B cell (primary cell): Measurements from ENCODE around the gene SERTAD2. TPM values are rescaled to one million over a fixed set of nuclear protein-coding genes. Genes with fewer than 3 reads are reported as not detected.

Experiments used
- ATAC-seq: fragments of 200-7000 bp; cut with Tn5 transposase; one replicate; pipeline ENCODE4 v1.10.0; 2021; ENCODE audit warnings: low read depth, mild to moderate bottlenecking, moderate number of reproducible peaks, moderate library complexity
- CTCF ChIA-PET: fragments of 350-600 bp; sonication (Branson Sonifier 250); formaldehyde crosslinking; loops from one replicate; lab custom pipeline; 2021; ENCODE audit warnings: antibody characterized with exemption, inconsistent platforms; lab: Charles Lee
- POLR2A ChIA-PET: fragments of 350-600 bp; sonication (Branson Sonifier 250); formaldehyde crosslinking; loops from one replicate; lab custom pipeline; 2021; ENCODE audit warnings: antibody characterized with exemption; lab: Charles Lee
- DNase-seq: peaks from one replicate; pipeline ENCODE4 v3.0.0; 2013
- H2AFZ ChIP-seq: 2 replicates; pipeline ENCODE4 v1.6.1; 2012; ENCODE audit warnings: mild to moderate bottlenecking, low read depth, low read length; ENCODE audit not compliant: insufficient read depth, poor library complexity, severe bottlenecking
- H3K27ac ChIP-seq, 2 donors: 1 replicate in 1 of 2; 2 replicates in 1 of 2; pipeline ENCODE4 v1.5.1; 2012 to 2013; ENCODE audit warnings: low read length in 2 of 2, mild to moderate bottlenecking in 2 of 2, moderate library complexity in 1 of 2
- H3K27me3 ChIP-seq, 4 experiments: fragments of 200-600 bp in 1 of 4; sonication (generic) in 1 of 4; replicated peaks in 1 of 4; 1 replicate in 2 of 4; 2 replicates in 2 of 4; pipeline versions ENCODE4 v1.6.1 to v1.7.0; 2013 to 2016; ENCODE audit warnings: low read length in 3 of 4, mild to moderate bottlenecking in 2 of 4, mixed read lengths in 1 of 4, moderate library complexity in 1 of 4; ENCODE audit not compliant: insufficient read depth in 4 of 4, control insufficient read depth in 3 of 4; ENCODE audit errors: control extremely low read depth in 1 of 4
- H3K36me3 ChIP-seq, 2 experiments: replicated peaks in 1 of 2; 1 replicate in 1 of 2; 2 replicates in 1 of 2; pipeline versions ENCODE4 v1.6.1 to v1.7.1; 2013; ENCODE audit warnings: low read length in 1 of 2; ENCODE audit not compliant: insufficient read depth in 2 of 2, control insufficient read depth in 1 of 2; ENCODE audit errors: control extremely low read depth in 1 of 2, extremely low read depth in 1 of 2
- H3K4me1 ChIP-seq, 2 donors: fragments of 200-600 bp in 1 of 2; sonication (generic) in 1 of 2; 1 replicate in 1 of 2; 2 replicates in 1 of 2; pipeline versions ENCODE4 v1.5.1 to v1.6.1; 2013 to 2017; ENCODE audit warnings: low read length in 2 of 2; ENCODE audit not compliant: control insufficient read depth in 2 of 2, insufficient read depth in 2 of 2
- H3K4me2 ChIP-seq: replicated peaks from 2 replicates; pipeline ENCODE3; 2012; ENCODE audit warnings: mild to moderate bottlenecking, low read depth, low read length; ENCODE audit not compliant: poor library complexity, severe bottlenecking
- H3K4me3 ChIP-seq, 5 experiments: fragments of 200-600 bp in 1 of 5; sonication (generic) in 1 of 5; 1 replicate in 3 of 5; 2 replicates in 2 of 5; pipeline versions ENCODE4 v1.5.1 to v1.7.0; 2011 to 2016; ENCODE audit warnings: low read length in 4 of 5, mild to moderate bottlenecking in 4 of 5, low read depth in 2 of 5, control low read depth in 1 of 5, moderate library complexity in 1 of 5; ENCODE audit not compliant: insufficient read depth in 1 of 5; ENCODE audit errors: control extremely low read depth in 1 of 5, extremely low read depth in 1 of 5
- H3K79me2 ChIP-seq: fragments of 200-600 bp; sonication (generic); one replicate; pipeline ENCODE4 v1.6.0; 2016; ENCODE audit warnings: low read length; ENCODE audit not compliant: control insufficient read depth, insufficient read depth
- H3K9ac ChIP-seq: fragments of 200-600 bp; sonication (generic); 2 replicates; pipeline ENCODE4 v1.6.1; 2017; ENCODE audit warnings: mild to moderate bottlenecking, low read length, moderate library complexity
- H3K9me3 ChIP-seq, 3 donors: one replicate each; pipeline versions ENCODE4 v1.6.1 to v1.7.1; 2013; ENCODE audit warnings: low read length in 2 of 3; ENCODE audit not compliant: control insufficient read depth in 2 of 3, insufficient read depth in 1 of 3; ENCODE audit errors: control extremely low read depth in 1 of 3
- H4K20me1 ChIP-seq: 2 replicates; pipeline ENCODE4 v1.6.0; 2012; ENCODE audit warnings: mild to moderate bottlenecking, low read length; ENCODE audit not compliant: insufficient read depth, control insufficient read depth, poor library complexity, severe bottlenecking
- H3K27ac Mint-ChIP-seq: one replicate; pipeline ENCODE4 v1.8.0; 2021; ENCODE audit warnings: mixed read lengths
- H3K27me3 Mint-ChIP-seq: one replicate; pipeline ENCODE4 v1.8.0; 2021; ENCODE audit warnings: mixed read lengths
- H3K4me1 Mint-ChIP-seq: one replicate; pipeline ENCODE4 v1.8.0; 2021; ENCODE audit warnings: mixed read lengths
- H3K4me3 Mint-ChIP-seq: one replicate; pipeline ENCODE4 v1.8.0; 2021; ENCODE audit warnings: mixed read lengths
- H3K9me3 Mint-ChIP-seq: one replicate; pipeline ENCODE4 v1.8.0; 2022; ENCODE audit warnings: mixed read lengths; ENCODE audit not compliant: insufficient read depth
- CTCF ChIP-seq: fragments of 200-600 bp; IDR thresholded peaks from one replicate; pipeline ENCODE4 v1.8.0; 2022; ENCODE audit warnings: antibody characterized with exemption, mild to moderate bottlenecking
- EZH2 ChIP-seq: IDR thresholded peaks from 2 replicates; pipeline ENCODE4 v1.6.1; 2012; ENCODE audit warnings: borderline replicate concordance, low read depth, mild to moderate bottlenecking, moderate library complexity, low read length; ENCODE audit not compliant: insufficient read depth, poor library complexity, severe bottlenecking
- WGBS: methylation state at CpG from one replicate; pipeline ENCODE4 v1.1.5; 2013; ENCODE audit warnings: missing lambda C conversion rate; ENCODE audit not compliant: insufficient coverage; 5-methylcytosine and 5-hydroxymethylcytosine counted together
- intact Hi-C: fragments of 100-400 bp; cut with micrococcal nuclease; formaldehyde crosslinking; loops from one replicate; pipeline ENCODE4 v1.10.0; 2022
- polyA plus RNA-seq: library from polyadenylated mRNA; depleted of rRNA; stranded (reverse); fragments of >200 nt; gene quantifications from 2 replicates; pipeline ENCODE4 v1.2.3, GENCODE V29; 2012
- total RNA-seq, 2 donors: library from RNA; stranded (reverse); fragments of 120-200 nt in 1 of 2; gene quantifications; 1 replicate in 1 of 2; 2 replicates in 1 of 2; pipeline versions ENCODE4 v1.2.3 to v1.2.4, GENCODE V29; 2013 to 2022

The SERTAD2 gene
- total and polyA plus RNA-seq, 2 donors (not counting 1 experiment from before 2014, with no cell fraction given), result 49.5 to 66.8 TPM

- no peak overlapping the region for H3K27ac Mint-ChIP-seq
Observed at GRCh38 chr2:64651590-64651989, 2.1 kb downstream of the SERTAD2 start.

More at GRCh38 chr2:64651590-64651989, 2.1 kb downstream of the SERTAD2 start:
- peaks cover 7% of the 10 kb centered on the region for H4K20me1 ChIP-seq
- H3K4me3 ChIP-seq, result peak overlapping the region in 1 of 5 experiments; percentile 96
- no peaks in the 10 kb centered on the region for H3K36me3 ChIP-seq
- no peak overlapping the region for H2AFZ ChIP-seq
- Mint-ChIP-seq H3K4me3 (peak overlapping the region; percentile 88), H3K9me3 (no peaks in the 10 kb centered on the region), H3K4me1 (peaks cover 74% of the 10 kb centered on the region), H3K27me3 (no peaks in the 10 kb centered on the region)
- no CpG with 5 or more reads among the region's 4 CpGs for WGBS
- H3K9ac ChIP-seq, result peak overlapping the region; percentile 93
- peaks cover 75% of the 10 kb centered on the region for H3K79me2 ChIP-seq
- DNase-seq (no peak), ATAC-seq (no peak)
- H3K27ac ChIP-seq, result peak overlapping the region in 1 of 2 donors; percentile 92
- no peak for TF ChIP-seq EZH2
- TF ChIP-seq CTCF, result no peak
- POLR2A ChIA-PET, result interaction anchor here (1.1 to 6.7 kb wide), 5 partner anchors 8 to 98 kb away, joined by 3 to 138 read pairs (median 32); no protein-coding TSS in a partner anchor
- H3K4me2 ChIP-seq, result peak overlapping the region; percentile 73
- CTCF ChIA-PET, result interaction anchor here (0.5 to 8.9 kb wide), 21 partner anchors 7 to 264 kb away, joined by 3 to 138 read pairs (median 4); no protein-coding TSS in a partner anchor
- peaks cover 58 to 68% of the 10 kb centered on the region in 2 donors for H3K4me1 ChIP-seq
- intact Hi-C loops, result loop anchor here (10.0 kb wide), 1 partner anchor 403 kb away; the partner anchor contains the start of gene CEP68
- H3K9me3 ChIP-seq, result no peaks in the 10 kb centered on the region
- H3K27me3 ChIP-seq, result no peaks in the 10 kb centered on the region
